HG03159 (cell line): Measurements from ENCODE around the gene PTPRN2.
"Not testable (repeated sequence)": the region's sequence is repeated elsewhere in the genome, so short reads cannot be mapped to it uniquely, and the experiment has no call there.

Experiments used
- ATAC-seq: cut with Tn5 transposase; IDR thresholded peaks from one replicate; pipeline ENCODE4 v1.9.1; 2021; ENCODE audit warnings: mild to moderate bottlenecking, moderate library complexity; ENCODE audit not compliant: unreplicated experiment

The PTPRN2 gene

GRCh38 chr7:157519246-157519645 lies 1068.4 kb downstream of the PTPRN2 start:
- ATAC-seq: no peak

GRCh38 chr7:157518514-157519175 lies 1069.0 kb downstream of the PTPRN2 start:
- ATAC-seq: no peak

- ATAC-seq: no peak
These were observed 1069.7 kb downstream of the PTPRN2 start for GRCh38 chr7:157517782-157518513.

- ATAC-seq: no peak
These were observed 1070.5 kb downstream of the PTPRN2 start for GRCh38 chr7:157516911-157517781.

GRCh38 chr7:157516311-157516710 lies 1071.3 kb downstream of the PTPRN2 start:
- ATAC-seq: no peak

GRCh38 chr7:157515342-157516041 lies 1072.1 kb downstream of the PTPRN2 start:
- ATAC-seq: no peak

- no peak for ATAC-seq
These were observed 1072.9 kb downstream of the PTPRN2 start for GRCh38 chr7:157514746-157515145.

- ATAC-seq: no peak
These were observed 1073.3 kb downstream of the PTPRN2 start for GRCh38 chr7:157514306-157514705.

GRCh38 chr7:157513682-157514081 lies 1073.9 kb downstream of the PTPRN2 start:
- ATAC-seq: no peak

- ATAC-seq: no peak
These were observed 1074.4 kb downstream of the PTPRN2 start for GRCh38 chr7:157513162-157513621.

- ATAC-seq: no peak
These were observed 1078.4 kb downstream of the PTPRN2 start for GRCh38 chr7:157509226-157509625.

- ATAC-seq: no peak
These were observed 1079.1 kb downstream of the PTPRN2 start for GRCh38 chr7:157508477-157508881.

- ATAC-seq: no peak
These were observed 1079.6 kb downstream of the PTPRN2 start for GRCh38 chr7:157507987-157508386.

GRCh38 chr7:157506268-157506667 lies 1081.4 kb downstream of the PTPRN2 start:
- no peak for ATAC-seq

- ATAC-seq: no peak
These were observed 1082.0 kb downstream of the PTPRN2 start for GRCh38 chr7:157505646-157506045.

GRCh38 chr7:157503229-157503628 lies 1084.4 kb downstream of the PTPRN2 start:
- no peak for ATAC-seq

GRCh38 chr7:157502701-157503111 lies 1084.9 kb downstream of the PTPRN2 start:
- ATAC-seq: no peak

GRCh38 chr7:157501581-157501980 lies 1086.0 kb downstream of the PTPRN2 start:
- no peak for ATAC-seq

- not testable (repeated sequence) for ATAC-seq
These were observed 1086.6 kb downstream of the PTPRN2 start for GRCh38 chr7:157500989-157501540.

- ATAC-seq: no peak
These were observed 1087.3 kb downstream of the PTPRN2 start for GRCh38 chr7:157500171-157500960.
